HG02970 (cell line): ENCODE results near the gene RNF141.

Experiments used
- ATAC-seq: cut with Tn5 transposase; IDR thresholded peaks from one replicate; pipeline ENCODE4 v1.9.1; 2021; ENCODE audit warnings: mild to moderate bottlenecking, moderate library complexity, moderate number of reproducible peaks; ENCODE audit not compliant: unreplicated experiment, low FRiP score

RNF141 gene

GRCh38 chr11:10499874-10500601, 40.9 kb downstream of the RNF141 start:
- no peak for ATAC-seq

- ATAC-seq = no peak
Measured at GRCh38 chr11:10499452-10499851, 41.5 kb downstream of the RNF141 start.

- ATAC-seq = no peak
Measured at GRCh38 chr11:10498426-10499250, 42.3 kb downstream of the RNF141 start.

GRCh38 chr11:10498022-10498400, 43.0 kb downstream of the RNF141 start:
- ATAC-seq = no peak

- ATAC-seq = no peak
Measured at GRCh38 chr11:10497371-10498021, 43.5 kb downstream of the RNF141 start.

GRCh38 chr11:10496296-10496936, 44.6 kb downstream of the RNF141 start:
- ATAC-seq = no peak

- ATAC-seq = no peak
Measured at GRCh38 chr11:10495464-10495786, 45.6 kb downstream of the RNF141 start.

- no peak for ATAC-seq
Measured at GRCh38 chr11:10494636-10495463, 46.1 kb downstream of the RNF141 start.

- no peak for ATAC-seq
Measured at GRCh38 chr11:10493041-10493663, 47.8 kb downstream of the RNF141 start.

- no peak for ATAC-seq
Measured at GRCh38 chr11:10492084-10492483, 48.9 kb downstream of the RNF141 start.

GRCh38 chr11:10490398-10491241, 50.4 kb downstream of the RNF141 start:
- ATAC-seq = no peak

- no peak for ATAC-seq
Measured at GRCh38 chr11:10490032-10490397, 51.0 kb downstream of the RNF141 start.

- ATAC-seq = no peak
Measured at GRCh38 chr11:10488934-10489691, 51.9 kb downstream of the RNF141 start.

- ATAC-seq = no peak
Measured at GRCh38 chr11:10488121-10488933, 52.7 kb downstream of the RNF141 start.

GRCh38 chr11:10487002-10487647, 53.9 kb downstream of the RNF141 start:
- ATAC-seq = no peak

GRCh38 chr11:10486161-10486840, 54.7 kb downstream of the RNF141 start:
- no peak for ATAC-seq
